GM18868 (cell line): Measurements from ENCODE around the gene TADA3.
"Not testable (repeated sequence)": the region's sequence is repeated elsewhere in the genome, so short reads cannot be mapped to it uniquely, and the experiment has no call there.

Source experiments
- ATAC-seq: cut with Tn5 transposase; IDR thresholded peaks from one replicate; pipeline ENCODE4 v1.9.1; 2021; ENCODE audit warnings: mild to moderate bottlenecking, moderate library complexity; ENCODE audit not compliant: unreplicated experiment

TADA3 gene

DNA sequence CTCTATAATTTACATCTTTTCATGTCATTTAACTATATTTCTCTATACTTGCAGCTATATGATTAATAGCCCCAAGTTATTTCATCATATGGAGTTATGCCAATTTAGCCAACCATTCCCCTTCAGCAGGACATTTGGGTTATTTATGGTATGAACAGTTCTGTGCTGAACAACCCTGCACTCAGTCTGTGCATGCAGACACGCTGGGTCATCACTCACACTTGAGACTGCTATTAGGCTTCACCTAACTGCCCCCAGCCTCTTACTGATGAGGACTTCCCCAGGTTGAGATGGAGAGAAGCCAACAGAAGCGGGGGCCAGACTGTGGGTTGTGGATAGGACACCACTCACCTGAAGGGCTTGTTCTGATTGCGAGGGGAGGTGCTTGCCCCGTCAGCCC is 7.3 kb downstream of the TADA3 start:
- no peak for ATAC-seq

DNA sequence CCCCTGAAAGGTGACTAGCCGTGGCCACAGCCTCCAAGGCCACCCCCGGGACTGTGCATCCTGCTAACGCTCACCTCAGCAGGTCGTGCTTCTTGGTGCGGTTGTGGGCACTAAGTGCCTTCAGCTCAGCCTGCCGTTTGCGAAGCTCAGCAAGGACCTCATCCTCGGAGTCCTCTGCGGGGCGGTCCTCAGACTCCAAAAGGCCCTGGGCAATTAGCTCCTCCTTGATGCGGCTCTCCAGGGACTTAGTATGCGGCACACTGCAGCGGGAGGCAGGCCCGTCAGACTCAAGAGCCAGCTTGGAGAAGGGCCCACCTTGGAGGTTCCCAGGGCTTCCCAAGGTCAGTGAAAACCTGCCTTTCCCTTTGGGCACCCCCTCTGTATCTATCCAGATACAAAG is 8.3 kb downstream of the TADA3 start:
- ATAC-seq, result no peak

GRCh38 chr3:9782770-9783169 is 9.5 kb downstream of the TADA3 start:
- ATAC-seq, result no peak

DNA sequence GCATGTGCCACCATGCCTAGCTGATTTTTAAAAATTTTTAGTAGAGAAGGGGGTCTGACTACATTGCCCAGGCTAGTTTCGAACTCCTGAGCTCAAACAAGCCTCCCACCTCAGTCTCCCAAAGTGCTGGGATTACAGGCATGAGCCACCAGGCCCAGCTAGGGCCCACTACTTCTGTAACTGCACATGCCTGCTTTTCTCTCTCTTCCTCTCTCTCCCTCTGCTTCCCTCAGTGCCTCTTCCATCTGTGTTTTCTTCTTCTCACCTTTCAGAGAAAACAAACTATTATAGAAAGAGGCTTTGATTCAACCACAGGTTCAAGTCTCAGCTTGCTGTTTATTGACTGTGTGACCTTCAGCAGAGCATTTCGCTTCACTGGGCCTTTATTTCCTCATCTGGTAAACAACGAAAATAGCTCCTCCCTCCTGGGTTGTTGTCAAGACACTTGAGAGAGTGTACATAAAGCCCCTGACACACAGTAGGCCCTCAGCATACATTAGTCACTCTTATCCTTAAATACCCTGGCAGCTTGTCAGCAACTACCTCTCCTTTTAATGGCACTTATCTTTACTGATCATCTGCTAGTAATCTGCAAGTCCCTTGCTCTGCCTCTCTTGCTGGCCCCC is 10.2 kb downstream of the TADA3 start:
- no peak for ATAC-seq

GRCh38 chr3:9781551-9781950 is 10.7 kb downstream of the TADA3 start:
- ATAC-seq, result no peak

- no peak for ATAC-seq
Measured at GRCh38 chr3:9780910-9781309, 11.4 kb downstream of the TADA3 start.

GRCh38 chr3:9780458-9780812 is 11.8 kb downstream of the TADA3 start:
- peak; percentile 2 for ATAC-seq

DNA sequence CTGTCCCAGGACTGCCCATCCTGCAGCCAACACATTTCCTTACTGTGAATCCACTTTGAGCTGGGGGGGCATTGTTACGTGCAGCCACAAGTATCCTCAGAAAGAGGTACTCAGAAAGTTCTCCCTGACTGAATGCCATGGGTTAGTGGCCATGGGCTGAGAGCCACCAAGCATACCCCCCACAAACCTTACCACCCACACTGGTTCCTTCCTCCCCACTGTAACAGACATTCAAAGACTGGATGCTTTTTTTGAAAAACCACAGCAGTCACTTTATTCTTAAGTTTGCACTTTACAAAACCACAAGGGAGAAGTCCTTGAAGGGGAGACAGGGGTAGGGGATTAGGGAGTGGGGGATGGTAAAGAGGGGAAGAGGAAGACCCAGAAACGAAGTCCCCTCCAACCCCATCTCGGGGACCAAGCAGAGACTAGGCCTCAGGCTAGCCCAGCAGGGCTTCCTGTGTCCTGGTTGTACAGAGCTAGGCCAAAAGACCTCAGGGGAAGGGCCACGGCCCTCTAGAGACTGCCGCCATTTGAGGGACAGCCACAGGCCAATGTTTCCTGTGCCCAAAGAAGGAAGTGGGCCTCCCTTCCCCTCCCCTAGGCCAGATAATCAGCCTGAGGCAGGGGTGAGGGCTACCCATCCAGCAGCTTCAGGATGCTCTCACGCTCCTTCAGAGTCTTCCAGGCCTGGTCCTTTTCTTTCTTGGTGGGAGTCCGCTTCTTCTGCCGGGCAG is 12.4 kb downstream of the TADA3 start:
- ATAC-seq, result peak; percentile 56

DNA sequence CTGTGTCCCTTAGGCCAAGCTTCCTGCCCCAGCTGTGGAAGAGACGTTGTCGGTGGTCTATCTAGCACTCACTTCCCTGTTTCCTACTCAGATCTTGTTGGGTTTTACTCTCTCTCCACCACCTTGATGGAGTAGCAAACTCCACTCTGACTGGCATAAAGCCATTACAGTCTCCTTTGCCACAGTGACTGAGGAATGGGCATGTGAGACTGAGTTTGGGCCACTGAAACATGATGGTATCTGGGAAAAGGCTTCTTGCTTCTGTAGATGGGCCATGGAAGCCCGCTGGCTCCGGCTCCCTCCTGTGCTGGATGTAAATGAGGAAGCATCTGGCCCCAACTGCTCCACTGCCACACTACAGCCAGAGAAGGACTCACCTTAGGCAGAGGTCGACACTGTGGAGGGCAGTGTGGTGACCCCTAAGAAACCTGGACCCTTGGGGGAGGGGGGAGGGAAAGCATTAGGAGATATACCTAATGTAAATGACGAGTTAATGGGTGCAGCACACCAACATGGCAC is 13.1 kb downstream of the TADA3 start:
- no peak for ATAC-seq

DNA sequence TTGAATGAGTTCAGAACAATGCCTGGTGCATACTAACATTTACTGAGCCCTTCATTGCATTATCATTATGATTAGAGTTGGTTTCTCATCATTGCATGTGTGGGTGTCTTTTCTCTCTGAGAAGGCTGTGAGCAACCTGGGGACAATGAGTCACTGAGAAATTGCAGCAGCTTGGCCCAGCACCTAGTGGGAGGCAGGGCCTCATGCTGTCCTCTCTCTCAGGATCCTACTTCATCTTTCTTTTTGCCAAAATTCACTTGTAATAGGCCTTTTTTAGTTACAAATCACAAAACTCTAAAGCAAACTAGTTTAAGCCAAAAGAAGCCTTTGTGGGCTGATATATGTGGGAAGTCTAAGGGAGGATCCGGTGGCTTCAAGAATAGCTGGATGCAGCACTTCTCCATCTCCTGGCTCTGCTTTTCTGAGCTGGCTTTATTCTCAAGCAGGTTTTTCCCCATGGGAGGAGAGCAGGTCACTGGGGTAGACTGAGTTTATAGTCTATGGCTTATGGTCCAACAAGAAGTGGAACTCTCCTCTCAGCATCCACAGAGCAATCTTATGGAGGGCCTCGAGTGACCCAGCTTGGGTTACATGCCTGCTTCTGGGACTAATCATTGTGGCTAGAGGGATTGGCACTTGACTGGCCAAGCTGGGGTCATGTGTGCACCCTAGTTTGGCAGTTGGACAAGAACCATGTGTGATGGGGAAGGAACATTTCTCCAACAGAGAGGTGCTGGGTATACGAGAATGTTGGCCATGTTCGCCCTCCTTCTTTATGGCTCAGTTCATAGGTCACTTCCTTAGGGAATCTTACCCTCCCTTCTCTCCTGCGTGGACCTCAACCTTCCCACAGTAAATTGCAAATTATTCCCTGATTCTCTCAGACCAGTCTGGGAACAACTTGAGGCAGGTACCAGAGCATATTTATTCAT is 13.9 kb downstream of the TADA3 start:
- no peak for ATAC-seq

GRCh38 chr3:9777694-9778021 is 14.6 kb downstream of the TADA3 start:
- no peak for ATAC-seq

DNA sequence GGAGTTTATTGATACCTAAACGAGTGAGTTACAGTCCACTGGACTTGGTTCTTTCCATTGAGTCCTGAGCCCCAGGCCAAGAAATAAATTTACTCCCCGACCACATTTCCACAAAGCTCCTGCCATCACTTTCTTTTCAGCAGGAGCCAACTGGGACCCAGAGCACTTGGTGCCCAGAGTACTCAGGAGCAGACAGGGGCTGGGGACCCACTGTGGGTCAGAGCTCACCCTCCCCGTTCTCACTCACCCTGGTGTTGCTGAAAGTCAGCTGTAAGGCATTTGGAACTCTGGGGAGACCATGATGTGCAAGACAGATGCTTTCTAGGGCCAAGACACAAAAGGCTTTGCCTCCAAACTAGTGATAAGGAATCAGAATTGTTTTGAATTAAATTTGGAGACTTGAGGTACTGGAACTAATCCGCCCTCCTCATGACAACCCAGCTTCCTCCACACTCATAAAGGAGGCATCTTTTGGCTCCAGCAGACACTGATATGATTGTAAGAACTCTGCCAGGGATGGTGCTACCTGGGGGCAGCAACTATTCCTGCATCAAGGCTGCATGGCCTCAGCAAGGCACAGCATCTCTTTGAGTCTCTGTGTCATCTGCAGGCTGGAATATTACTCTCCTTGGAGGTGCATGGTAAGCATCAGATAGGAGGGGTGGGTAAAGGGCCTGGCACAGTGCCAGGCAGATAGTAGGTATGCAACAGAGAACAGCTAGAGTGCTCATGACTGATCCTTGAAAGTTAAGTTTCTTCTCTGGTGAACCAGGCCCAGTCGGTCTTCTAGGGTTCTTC is 15.2 kb downstream of the TADA3 start:
- ATAC-seq, result no peak

- ATAC-seq, result not testable (repeated sequence)
Measured at GRCh38 chr3:9771007-9771406, 21.3 kb downstream of the TADA3 start.

DNA sequence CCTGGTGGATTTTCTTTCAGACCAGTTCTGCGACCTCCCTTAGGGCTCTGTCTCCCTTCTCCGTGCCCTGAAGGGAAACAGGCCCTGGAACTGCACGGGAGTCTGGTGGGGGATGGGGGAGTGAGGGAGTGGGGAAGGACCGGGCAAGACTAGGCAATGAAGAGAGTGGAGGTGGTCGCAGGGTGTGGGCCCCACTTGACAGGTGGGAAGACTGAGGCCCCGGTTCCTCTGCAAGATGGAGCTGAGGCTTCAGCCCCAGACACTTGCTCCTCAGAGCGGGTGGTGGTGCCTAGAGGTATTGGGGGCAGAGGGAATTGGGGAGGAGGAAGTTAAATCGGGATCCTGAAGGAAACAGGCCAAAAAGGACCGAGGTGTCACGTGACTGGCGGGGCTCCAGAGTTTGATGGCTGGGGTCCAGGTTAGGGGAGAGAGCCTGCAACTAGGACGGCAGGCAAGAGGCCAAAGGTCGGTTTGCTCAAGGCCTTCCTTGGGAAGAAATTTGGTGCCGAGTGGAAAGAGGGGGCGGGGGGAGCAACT is 21.9 kb downstream of the TADA3 start:
- no peak for ATAC-seq

DNA sequence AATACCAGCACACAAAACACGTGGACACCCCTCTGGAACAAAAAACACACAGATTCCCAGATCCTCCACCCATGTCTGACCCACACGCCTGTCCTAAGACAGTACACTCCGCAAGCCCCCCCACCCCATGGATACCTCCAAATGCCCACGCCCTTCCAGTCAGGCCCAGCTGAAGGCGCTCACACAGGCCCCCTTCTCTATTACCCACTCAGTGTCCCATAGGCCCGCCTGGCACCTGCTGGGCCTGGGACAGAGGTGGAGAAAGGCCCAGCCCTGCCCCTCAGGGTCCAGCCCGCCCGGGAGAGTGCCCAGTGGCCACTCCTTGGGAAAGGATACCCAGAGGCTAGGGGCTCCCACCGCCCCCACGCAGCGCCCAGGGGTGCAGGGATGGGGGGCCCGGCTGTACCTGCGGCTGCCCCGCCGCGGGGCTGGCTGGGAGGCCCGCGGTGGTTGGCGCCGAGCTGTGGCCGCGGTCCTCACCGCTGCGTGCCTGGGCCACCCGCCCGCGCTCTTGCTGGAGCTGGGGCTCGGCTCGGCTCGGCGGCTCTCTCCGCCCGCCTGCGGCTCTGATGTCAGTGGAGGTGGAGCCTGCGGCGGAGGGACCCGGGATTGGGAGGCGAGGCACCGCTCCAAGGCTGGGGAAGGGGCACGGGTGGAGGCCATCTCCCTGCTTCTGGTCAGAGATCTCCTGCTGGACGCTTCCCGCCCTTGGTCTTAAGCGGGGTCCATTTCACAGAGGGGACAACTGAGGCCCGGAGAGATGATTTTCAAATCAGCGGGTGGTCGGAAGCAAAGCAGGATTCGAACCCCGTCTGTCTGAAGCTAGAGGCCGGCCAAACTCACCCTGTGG is 22.6 kb downstream of the TADA3 start, which contains the start of gene CAMK1:
Gene CAMK1 (minus strand): TSS at position 522 of the 850 bp plus-strand sequence. CDS start 2,198 bp downstream, outside the sequence.
- peak; percentile 92 for ATAC-seq

- ATAC-seq, result no peak
Measured at GRCh38 chr3:9769012-9769411, 23.3 kb downstream of the TADA3 start.

- ATAC-seq, result no peak
Measured at GRCh38 chr3:9768141-9768775, 24.0 kb downstream of the TADA3 start.

GRCh38 chr3:9767418-9767817 is 24.9 kb downstream of the TADA3 start:
- no peak for ATAC-seq

DNA sequence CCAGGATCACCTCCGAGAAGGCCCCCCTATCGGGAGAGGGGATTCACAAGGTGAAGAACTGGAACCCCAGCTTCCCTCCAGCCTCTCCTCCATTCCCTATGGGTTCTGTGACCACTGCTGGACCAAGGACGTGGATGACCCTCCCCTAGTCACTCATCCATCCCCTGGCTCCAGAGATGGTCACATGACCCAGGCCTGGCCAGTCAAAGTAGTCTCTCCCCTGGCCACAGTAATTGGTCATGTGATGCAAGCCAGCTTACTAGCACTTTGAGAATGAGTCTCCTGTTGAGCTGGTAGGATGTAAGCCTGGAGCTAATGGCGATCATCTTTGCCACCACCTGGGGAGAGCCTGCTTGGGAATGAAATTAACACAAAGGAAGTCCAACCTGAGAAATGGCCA is 26.4 kb downstream of the TADA3 start:
- no peak for ATAC-seq
